H9 (cell line): ENCODE data around the gene ADGRA1. TPM values are rescaled to one million over a fixed set of nuclear protein-coding genes. Genes with fewer than 3 reads are reported as not detected.

Experiments used
- DNase-seq: peaks from one replicate; pipeline ENCODE4 v3.0.0-alpha.2; 2017
- H2AFZ ChIP-seq: one replicate; pipeline ENCODE4 v1.6.1; 2013; ENCODE audit warnings: mild to moderate bottlenecking, low read length, control low read depth, moderate library complexity
- H2AK5ac ChIP-seq: 2 replicates; pipeline ENCODE4 v1.6.1; 2013; ENCODE audit warnings: low read length, control low read depth, mixed read lengths; ENCODE audit not compliant: insufficient read length
- H2BK120ac ChIP-seq: one replicate; pipeline ENCODE4 v1.6.1; 2013; ENCODE audit warnings: low read depth, mild to moderate bottlenecking, low read length, control low read depth, inconsistent platforms; ENCODE audit not compliant: poor library complexity, severe bottlenecking
- H2BK12ac ChIP-seq: 2 replicates; pipeline ENCODE4 v1.6.1; 2013; ENCODE audit warnings: low read length, control low read depth, mixed read lengths, low read depth; ENCODE audit not compliant: insufficient read length
- H2BK15ac ChIP-seq: 2 replicates; pipeline ENCODE4 v1.6.1; 2013; ENCODE audit warnings: low read depth, low read length, control low read depth
- H2BK20ac ChIP-seq: one replicate; pipeline ENCODE4 v1.6.1; 2013; ENCODE audit warnings: low read depth, mild to moderate bottlenecking, low read length, control low read depth, inconsistent platforms; ENCODE audit not compliant: poor library complexity, severe bottlenecking
- H2BK5ac ChIP-seq: 2 replicates; pipeline ENCODE4 v1.6.1; 2013; ENCODE audit warnings: low read length, control low read depth, mixed read lengths; ENCODE audit not compliant: insufficient read length
- H3K14ac ChIP-seq: 2 replicates; pipeline ENCODE4 v1.6.1; 2013; ENCODE audit warnings: low read length, control low read depth; ENCODE audit not compliant: insufficient read depth
- H3K18ac ChIP-seq: 2 replicates; pipeline ENCODE4 v1.6.1; 2013; ENCODE audit warnings: low read depth, mild to moderate bottlenecking, mixed read lengths, low read length, control low read depth; ENCODE audit not compliant: insufficient read length
- H3K23ac ChIP-seq: 2 replicates; pipeline ENCODE4 v1.6.1; 2013; ENCODE audit warnings: low read length, control low read depth, mixed read lengths, low read depth; ENCODE audit not compliant: insufficient read length
- H3K23me2 ChIP-seq: 2 replicates; pipeline ENCODE4 v1.6.1; 2013; ENCODE audit warnings: low read depth, mild to moderate bottlenecking, mixed read lengths, low read length, control low read depth; ENCODE audit not compliant: insufficient read length, poor library complexity, severe bottlenecking
- H3K27ac ChIP-seq: 2 replicates; pipeline ENCODE4 v1.5.1; 2013; ENCODE audit warnings: low read length, control low read depth, mixed read lengths, low read depth; ENCODE audit not compliant: insufficient read length
- H3K27me3 ChIP-seq: 2 replicates; pipeline ENCODE4 v1.6.1; 2013; ENCODE audit warnings: low read length, control low read depth, inconsistent platforms; ENCODE audit not compliant: insufficient read depth
- H3K4ac ChIP-seq: 2 replicates; pipeline ENCODE4 v1.6.1; 2013; ENCODE audit warnings: low read depth, mild to moderate bottlenecking, control low read depth, inconsistent platforms, low read length, moderate library complexity
- H3K4me1 ChIP-seq: 2 replicates; pipeline ENCODE4 v1.6.1; 2013; ENCODE audit warnings: low read length, control low read depth, inconsistent platforms; ENCODE audit not compliant: insufficient read depth
- H3K4me2 ChIP-seq: 2 replicates; pipeline ENCODE4 v1.6.1; 2013; ENCODE audit warnings: low read length, control low read depth, mixed read lengths; ENCODE audit not compliant: insufficient read length, insufficient read depth
- H3K56ac ChIP-seq: 2 replicates; pipeline ENCODE4 v1.6.1; 2013; ENCODE audit warnings: low read depth, mild to moderate bottlenecking, mixed read lengths, low read length, control low read depth; ENCODE audit not compliant: insufficient read length
- H3K79me1 ChIP-seq: 2 replicates; pipeline ENCODE4 v1.6.1; 2013; ENCODE audit warnings: low read depth, mild to moderate bottlenecking, moderate library complexity, low read length, control low read depth, inconsistent platforms; ENCODE audit not compliant: insufficient read depth, poor library complexity, severe bottlenecking
- H3K79me2 ChIP-seq: 2 replicates; pipeline ENCODE4 v1.6.1; 2013; ENCODE audit warnings: low read length, control low read depth, inconsistent platforms; ENCODE audit not compliant: insufficient read depth
- H3K9ac ChIP-seq: 2 replicates; pipeline ENCODE4 v1.6.1; 2013; ENCODE audit warnings: low read length, control low read depth, mixed read lengths; ENCODE audit not compliant: insufficient read length; ENCODE audit errors: extremely low read depth
- H3K9me3 ChIP-seq: one replicate; pipeline ENCODE4 v1.6.1; 2013; ENCODE audit warnings: low read depth, low read length, inconsistent platforms; ENCODE audit not compliant: control insufficient read depth
- H3T11ph ChIP-seq: one replicate; pipeline ENCODE4 v1.6.1; 2013; ENCODE audit warnings: mild to moderate bottlenecking, low read length, control low read depth, inconsistent platforms
- H4K20me1 ChIP-seq: one replicate; pipeline ENCODE4 v1.6.1; 2013; ENCODE audit not compliant: control insufficient read depth, insufficient read length, insufficient read depth
- H4K5ac ChIP-seq: 2 replicates; pipeline ENCODE4 v1.6.1; 2013; ENCODE audit warnings: low read depth, mild to moderate bottlenecking, mixed read lengths, low read length, control low read depth; ENCODE audit not compliant: insufficient read length
- H4K8ac ChIP-seq: replicated peaks from 2 replicates; pipeline ENCODE4 v1.6.1; 2013; ENCODE audit warnings: low read length, control low read depth, mixed read lengths, low read depth; ENCODE audit not compliant: insufficient read length
- H4K91ac ChIP-seq: 2 replicates; pipeline ENCODE4 v1.6.1; 2013; ENCODE audit warnings: low read depth, mild to moderate bottlenecking, moderate library complexity, mixed read lengths, low read length, control low read depth; ENCODE audit not compliant: insufficient read length
- H3K27ac Mint-ChIP-seq, 3 experiments: 2 replicates in 2 of 3; 3 replicates in 1 of 3; pipeline ENCODE4 v1.8.0; 2020 to 2021; ENCODE audit warnings: mixed read lengths in 3 of 3, mild to moderate bottlenecking in 1 of 3, moderate library complexity in 1 of 3
- H3K27me3 Mint-ChIP-seq: 2 replicates; pipeline ENCODE4 v1.8.0; 2021; ENCODE audit warnings: low read depth, mild to moderate bottlenecking, moderate library complexity, mixed read lengths
- H3K36me3 Mint-ChIP-seq, 3 experiments: 2 replicates in 2 of 3; 3 replicates in 1 of 3; pipeline ENCODE4 v1.8.0; 2020 to 2021; ENCODE audit warnings: low read depth in 3 of 3, mixed read lengths in 3 of 3; ENCODE audit not compliant: insufficient read depth in 1 of 3
- H3K4me1 Mint-ChIP-seq, 2 experiments: 2 replicates each; pipeline ENCODE4 v1.8.0; 2020; ENCODE audit warnings: mixed read lengths in 2 of 2
- H3K4me3 Mint-ChIP-seq, 2 experiments: 2 replicates in 1 of 2; 3 replicates in 1 of 2; pipeline ENCODE4 v1.8.0; 2020 to 2021; ENCODE audit warnings: mild to moderate bottlenecking in 2 of 2, mixed read lengths in 2 of 2, moderate library complexity in 1 of 2
- H3K9me3 Mint-ChIP-seq, 2 experiments: 2 replicates in 1 of 2; 3 replicates in 1 of 2; pipeline ENCODE4 v1.8.0; 2020; ENCODE audit warnings: mild to moderate bottlenecking in 2 of 2, mixed read lengths in 2 of 2, moderate library complexity in 1 of 2
- CTCF ChIP-seq: fragments of 200-600 bp; sonication (generic); conservative IDR thresholded peaks from 3 replicates; pipeline ENCODE4 v1.8.0; 2021; ENCODE audit warnings: antibody characterized with exemption, mild to moderate bottlenecking
- WGBS: extraction: QIAGEN DNeasy Blood & Tissue Kit; methylation state at CpG from one replicate; pipeline ENCODE4 v1.1.7; 2013; ENCODE audit warnings: missing lambda C conversion rate, low lambda C conversion rate, mixed read lengths; ENCODE audit not compliant: insufficient read length; ENCODE audit errors: extremely low coverage; 5-methylcytosine and 5-hydroxymethylcytosine counted together
- total RNA-seq: library from RNA; stranded (reverse); gene quantifications from 2 replicates; pipeline ENCODE4 v1.2.1, GENCODE V29; 2021

Gene ADGRA1
- total RNA-seq, 1 experiment from 2014 or later: 0.11 TPM

GRCh38 chr10:133168617-133169031, 80.9 kb downstream of the ADGRA1 start:
- H3K4me1 Mint-ChIP-seq: peaks cover 4 to 5% of the 10 kb centered on the region in 2 experiments; a peak in 3 of 4 replicates
- Histone ChIP-seq H3K9me3 (no peaks in the 10 kb centered on the region), H3K27me3 (no peaks in the 10 kb centered on the region), H3K56ac (no peak overlapping the region), H3K18ac (no peak overlapping the region), H3T11ph (no peak overlapping the region), H2AFZ (no peak overlapping the region), H2BK15ac (no peak overlapping the region), H3K4me1 (no peaks in the 10 kb centered on the region), H2BK20ac (no peak overlapping the region), H2AK5ac (no peak overlapping the region), H4K5ac (no peak overlapping the region), H2BK120ac (no peak overlapping the region), H3K23ac (no peak overlapping the region), H3K23me2 (no peaks in the 10 kb centered on the region), H3K27ac (no peak overlapping the region), H4K20me1 (peaks cover 4% of the 10 kb centered on the region), H3K4ac (no peak overlapping the region), H3K79me1 (no peaks in the 10 kb centered on the region), H4K91ac (no peak overlapping the region), H3K79me2 (no peaks in the 10 kb centered on the region), H3K9ac (no peak overlapping the region), H2BK5ac (no peak overlapping the region), H3K14ac (no peak overlapping the region), H2BK12ac (no peak overlapping the region), H4K8ac (no peak overlapping the region), H3K4me2 (no peak overlapping the region)
- no peak overlapping the region for H3K4me3 Mint-ChIP-seq
- H3K36me3 Mint-ChIP-seq: peaks cover 8 to 43% (median 30%) of the 10 kb centered on the region in 3 experiments; a peak in 6 of 7 replicates
- H3K27ac Mint-ChIP-seq: no peak overlapping the region
- no CpG with 5 or more reads among the region's 14 CpGs for WGBS
- H3K27me3 Mint-ChIP-seq: no peaks in the 10 kb centered on the region
- TF ChIP-seq CTCF: no peak
- no peaks in the 10 kb centered on the region for H3K9me3 Mint-ChIP-seq
- peak; percentile 13 for DNase-seq
